NCI-H69 (cell line): ENCODE measurements around the gene PFAS.
A peak's percentile ranks its signal among the peaks of the same experiment; 100 is the strongest.
"Not testable (repeated sequence)": the region's sequence is repeated elsewhere in the genome, so short reads cannot be mapped to it uniquely, and the experiment has no call there.

Experiments
- DNase-seq: peaks from one replicate; lab custom pipeline; 2025; lab: John Stamatoyannopoulos, UW

PFAS gene

DNA sequence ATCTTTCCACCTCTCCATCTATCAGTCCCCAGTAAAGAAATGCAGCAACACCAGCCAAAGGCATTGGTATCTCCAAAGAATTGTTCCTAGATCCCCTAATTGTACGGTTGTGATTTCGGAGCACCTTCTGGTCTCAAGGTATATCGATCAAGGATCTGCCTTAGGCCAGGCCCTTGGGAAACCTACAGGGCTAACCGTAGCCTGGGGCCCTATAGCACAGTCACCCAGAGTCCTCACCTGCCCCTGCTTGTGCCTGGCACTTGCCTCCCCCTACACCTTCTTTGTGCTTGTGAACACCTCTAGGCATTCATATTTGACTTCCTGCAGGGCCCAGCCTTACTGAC lies 21.9 kb upstream of the PFAS start:
- peak; percentile 45 for DNase-seq

DNA sequence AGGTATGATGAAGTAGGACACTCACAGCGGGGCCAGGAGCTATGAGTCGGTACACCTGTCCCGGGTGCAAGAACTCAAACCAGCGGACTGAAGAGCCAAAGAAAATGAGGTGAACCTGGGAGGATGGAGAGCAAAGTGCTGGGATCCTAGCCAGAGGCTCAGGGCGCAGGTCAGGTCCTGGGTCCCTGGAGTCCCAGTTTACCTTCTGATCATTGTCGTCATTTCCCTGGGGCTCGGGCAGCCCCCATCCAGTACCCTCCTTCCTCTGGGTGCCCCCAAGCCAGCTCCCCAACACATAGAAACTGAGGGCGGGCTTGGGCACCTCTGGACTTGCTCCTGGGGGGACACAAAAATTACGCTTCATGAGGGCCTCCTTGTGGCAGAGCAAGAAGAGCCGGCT lies 17.4 kb upstream of the PFAS start:
- DNase-seq: no peak

DNA sequence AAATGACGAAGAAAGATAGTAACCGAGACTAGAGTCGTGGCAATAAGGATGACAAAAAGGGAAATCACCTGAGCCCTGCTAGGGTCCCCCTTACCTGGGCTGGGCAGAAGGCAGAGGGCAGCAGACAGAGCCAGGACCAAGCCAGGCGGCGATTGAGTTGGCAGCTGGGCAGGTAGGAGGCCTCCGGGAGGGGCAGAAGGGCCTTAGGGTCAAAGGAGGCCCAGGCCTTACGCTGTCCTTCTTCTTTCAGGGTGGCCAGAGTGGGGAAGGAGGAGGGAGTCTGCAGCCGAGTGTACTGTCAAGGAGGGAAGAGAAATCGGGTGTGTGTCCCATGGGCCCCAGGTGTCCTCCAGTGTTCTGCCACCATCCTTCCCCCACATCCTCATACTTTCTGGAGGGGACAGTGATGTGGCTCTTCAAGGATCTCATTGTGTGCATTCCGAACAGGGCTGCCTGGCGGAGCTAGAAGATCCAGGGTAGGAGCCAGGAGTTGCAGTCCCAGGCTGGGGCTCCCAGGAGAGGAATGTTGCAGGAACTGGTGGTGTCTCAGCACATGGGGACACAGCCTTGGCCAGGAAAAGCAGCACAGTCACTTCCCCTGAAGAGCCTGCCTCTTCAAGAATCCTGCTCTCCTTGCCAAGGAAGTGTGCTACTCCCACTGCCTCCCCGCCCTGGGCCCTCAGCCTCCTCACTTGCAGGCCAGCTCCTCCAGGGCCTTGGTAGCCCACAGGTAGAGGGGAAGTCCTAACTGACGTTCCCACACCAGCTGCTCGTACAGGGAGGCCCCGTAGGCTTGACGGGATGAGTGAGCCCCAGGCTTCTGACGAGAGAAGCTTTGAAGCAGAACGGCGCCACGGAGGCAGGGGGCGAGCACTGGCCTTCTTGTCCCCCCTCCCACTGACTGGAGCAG lies 14.5 kb upstream of the PFAS start:
- no peak for DNase-seq

DNA sequence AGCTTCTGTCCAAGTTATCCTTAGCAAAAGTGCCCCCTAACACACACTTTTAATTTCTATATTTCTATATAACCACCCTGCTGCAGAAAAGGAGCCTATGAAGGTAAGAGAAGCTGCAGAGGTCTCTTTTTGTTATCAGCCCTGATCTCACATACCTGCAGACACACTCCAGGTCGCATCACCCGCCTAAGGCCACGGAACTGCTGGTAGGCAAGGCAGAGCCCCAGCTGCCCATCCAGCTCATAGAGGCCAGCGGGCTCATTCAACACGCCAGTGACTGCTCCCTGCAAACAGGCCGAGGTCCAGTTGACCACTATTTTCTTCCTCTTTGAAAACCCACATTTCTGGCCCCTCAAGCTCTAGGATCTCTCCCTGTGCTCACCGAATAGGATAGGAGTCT lies 13.4 kb upstream of the PFAS start:
- DNase-seq: no peak

DNA sequence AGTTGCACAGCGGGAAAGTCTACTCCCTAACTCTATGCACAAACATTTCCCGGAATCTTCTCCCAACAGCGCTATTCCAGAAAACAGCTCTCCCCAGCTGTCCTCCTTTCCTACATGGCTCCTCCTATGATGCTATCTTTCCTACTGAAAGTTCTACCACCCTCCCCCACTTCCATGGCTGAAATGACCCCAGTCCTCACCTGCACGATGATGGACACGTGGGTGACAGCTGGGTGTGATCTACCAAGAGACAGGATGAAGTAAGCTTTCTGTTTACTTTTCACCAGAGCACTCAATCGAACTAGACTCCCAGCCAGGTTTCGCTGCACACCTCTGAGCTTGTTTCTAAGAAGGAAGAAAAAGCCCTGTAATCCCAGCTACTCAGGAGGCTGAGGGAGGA lies 11.9 kb upstream of the PFAS start:
- peak; percentile 47 for DNase-seq

DNA sequence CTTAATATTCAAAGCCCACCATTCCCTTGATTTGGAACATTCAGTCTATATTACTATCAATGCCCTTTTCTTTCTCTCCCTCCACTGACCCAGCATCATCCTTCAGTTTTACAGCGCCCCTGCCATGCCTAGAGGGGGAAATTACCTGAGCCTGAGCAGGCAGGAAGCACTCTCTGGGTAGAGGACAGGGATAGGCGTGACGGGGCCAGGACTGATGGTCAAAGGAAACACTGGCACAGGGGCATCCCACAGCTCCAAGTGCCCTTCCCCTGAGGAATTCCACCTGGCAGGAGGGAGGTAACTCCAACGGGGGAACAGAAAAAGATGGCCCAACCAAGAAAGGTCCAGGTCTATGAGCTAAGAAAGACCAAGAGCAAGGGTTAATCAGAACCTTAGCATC lies 11.2 kb upstream of the PFAS start:
- no peak for DNase-seq

DNA sequence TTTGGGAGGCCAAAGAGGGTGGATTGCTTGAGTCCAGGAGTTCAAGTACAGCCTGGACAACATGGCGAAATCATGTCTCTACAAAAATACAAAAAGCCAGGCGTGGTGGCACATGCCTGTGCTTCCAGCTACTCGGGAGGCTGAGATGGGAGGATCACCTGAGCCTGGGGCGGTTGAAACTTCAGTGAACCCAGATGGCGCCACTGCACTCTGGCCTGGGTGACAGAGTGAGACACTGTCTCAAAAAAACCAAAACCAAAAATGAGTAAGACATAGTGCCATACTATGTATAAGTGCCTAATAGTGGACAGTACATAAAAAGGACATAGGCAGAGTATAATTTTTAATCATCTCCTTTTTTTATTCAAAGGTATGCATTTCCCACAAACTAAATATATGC lies 5.3 kb upstream of the PFAS start:
- DNase-seq: no peak

DNA sequence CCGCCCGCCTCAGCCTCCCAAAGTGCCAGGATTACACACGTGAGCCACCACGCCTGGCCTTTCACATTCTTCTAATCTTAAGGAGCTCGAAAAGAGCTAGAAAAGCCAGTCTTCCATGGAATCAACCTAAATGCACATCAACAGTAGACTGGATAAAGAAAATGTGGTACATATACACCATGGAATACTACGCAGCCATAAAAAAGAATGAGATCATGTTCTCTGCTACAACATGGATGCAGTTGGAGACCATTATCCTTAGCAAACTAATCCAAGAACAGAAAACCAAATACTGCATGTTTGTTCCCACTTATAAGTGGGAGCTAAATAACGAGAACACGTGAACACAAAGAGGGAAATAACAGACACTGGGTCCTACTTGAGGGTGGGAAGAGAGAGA lies 4.3 kb upstream of the PFAS start:
- DNase-seq: no peak

DNA sequence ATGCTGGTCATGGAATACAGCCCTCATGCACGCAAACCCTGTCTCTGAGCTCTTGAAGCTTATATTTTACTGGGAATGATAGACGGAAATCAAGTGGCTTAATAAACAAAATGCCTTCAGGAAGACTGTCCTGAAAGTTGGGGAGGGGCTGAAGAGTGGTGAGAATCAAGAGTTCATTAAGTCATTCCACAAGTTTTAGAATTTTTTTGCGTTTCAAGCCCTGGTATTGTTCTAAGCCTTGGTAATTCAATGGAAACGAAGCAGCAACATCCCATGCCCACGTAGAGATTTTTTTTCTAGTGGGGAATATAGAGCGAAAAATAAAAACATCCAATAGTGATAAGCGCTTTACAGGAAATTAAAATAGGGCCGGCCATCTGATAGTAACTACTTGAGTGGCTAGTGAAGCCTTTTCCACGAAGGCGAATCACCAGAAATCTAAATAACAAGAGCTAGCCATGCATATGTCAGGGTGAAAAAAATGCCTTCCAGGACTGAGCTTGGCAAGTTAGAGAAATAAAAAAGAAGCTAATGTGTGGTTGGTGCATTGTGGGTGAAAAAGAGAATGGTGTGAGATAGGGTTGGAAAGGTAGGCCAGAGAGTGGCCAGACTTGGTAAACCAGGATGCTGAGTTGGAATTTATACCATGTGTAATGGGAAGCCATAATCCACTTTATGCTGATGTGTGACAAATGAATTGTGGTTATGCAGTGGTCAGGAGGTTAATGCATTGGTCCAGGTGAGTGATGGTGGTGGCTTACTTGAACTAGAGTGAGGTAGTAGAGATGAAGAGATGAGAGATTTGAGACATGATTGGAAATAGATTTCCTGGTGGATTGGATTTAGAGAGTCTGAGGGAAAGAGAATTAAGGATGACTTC lies 772 bp downstream of the PFAS start:
- no peak for DNase-seq

DNA sequence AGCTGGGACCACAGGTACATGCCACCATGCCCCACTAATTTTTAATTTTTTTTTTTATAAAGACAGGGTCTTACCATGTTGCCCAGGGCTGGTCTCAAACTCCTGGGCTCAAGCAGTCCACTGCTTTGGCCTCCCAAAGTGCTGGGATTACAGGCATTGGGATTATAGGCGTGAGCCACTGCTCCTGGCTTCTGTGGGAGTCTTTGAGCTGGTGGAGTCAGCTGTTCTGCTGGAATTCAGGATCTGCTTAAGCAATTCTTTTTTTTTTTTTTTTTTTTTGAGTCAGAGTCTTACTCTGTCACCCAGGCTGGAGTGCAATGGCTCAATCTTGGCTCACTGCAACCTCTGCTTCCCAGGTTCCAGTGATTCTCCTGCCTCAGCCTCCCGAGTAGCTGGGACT lies 2.3 kb downstream of the PFAS start:
- not testable (repeated sequence) for DNase-seq

DNA sequence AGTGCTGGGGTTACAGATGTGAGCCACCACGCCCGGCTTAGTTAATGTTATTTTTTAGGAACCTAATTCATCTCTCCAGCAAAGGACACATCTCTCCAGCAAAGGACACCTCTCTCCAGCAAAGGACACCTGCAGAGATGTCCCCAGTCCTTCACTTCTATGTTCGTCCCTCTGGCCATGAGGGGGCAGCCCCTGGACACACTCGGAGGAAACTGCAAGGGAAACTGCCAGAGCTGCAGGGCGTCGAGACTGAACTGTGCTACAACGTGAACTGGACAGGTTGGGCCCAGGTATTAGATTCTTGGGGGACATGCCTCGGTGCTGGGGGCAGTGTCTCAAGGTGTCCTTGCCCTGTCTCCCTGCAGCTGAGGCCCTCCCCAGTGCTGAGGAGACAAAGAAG lies 4.7 kb downstream of the PFAS start:
- no peak for DNase-seq

DNA sequence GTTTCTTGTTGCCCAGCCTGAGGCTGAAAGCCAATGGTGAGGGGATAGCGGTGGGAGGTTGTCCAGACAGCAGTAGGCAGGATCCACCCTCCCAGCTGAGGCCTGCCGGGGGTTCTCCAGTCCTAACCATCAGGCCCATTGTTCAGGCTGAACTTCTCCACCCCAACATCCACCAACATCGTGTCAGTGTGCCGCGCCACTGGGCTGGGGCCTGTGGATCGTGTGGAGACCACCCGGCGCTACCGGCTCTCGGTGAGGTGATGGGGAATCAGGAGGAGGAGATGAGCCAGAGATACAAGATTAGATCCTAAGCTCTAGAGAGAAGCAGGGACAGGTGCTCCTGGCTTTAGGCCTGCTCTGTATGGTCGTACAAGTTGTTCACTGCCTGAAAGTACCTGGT lies 5.8 kb downstream of the PFAS start:
- no peak for DNase-seq

DNA sequence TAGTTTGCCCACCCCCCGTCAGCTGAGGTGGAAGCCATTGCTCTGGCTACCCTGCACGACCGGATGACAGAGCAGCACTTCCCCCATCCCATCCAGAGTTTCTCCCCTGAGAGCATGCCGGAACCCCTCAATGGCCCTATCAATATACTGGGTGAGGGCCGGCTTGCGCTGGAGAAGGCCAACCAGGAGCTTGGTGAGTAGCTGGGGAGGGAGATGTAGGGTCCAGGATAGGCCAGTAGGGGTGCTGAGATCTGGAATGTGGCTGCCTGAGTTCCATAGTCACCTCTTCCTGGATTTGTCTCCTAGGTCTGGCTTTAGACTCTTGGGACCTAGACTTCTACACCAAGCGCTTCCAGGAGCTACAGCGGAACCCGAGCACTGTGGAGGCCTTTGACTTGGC lies 6.4 kb downstream of the PFAS start:
- DNase-seq: no peak

DNA sequence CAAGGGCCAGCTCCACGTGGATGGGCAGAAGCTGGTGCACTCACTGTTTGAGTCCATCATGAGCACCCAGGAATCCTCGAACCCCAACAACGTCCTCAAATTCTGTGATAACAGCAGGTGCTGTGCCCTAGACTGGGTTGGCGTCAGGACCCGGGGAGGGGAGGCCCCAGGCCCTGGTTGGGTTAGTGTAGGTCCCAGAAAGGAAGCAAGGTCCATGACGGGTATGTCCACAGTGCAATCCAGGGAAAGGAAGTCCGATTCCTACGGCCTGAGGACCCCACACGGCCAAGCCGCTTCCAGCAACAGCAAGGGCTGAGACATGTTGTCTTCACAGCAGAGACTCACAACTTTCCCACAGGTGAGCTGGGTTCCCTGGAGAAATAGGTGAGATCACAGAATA lies 7.2 kb downstream of the PFAS start:
- DNase-seq: no peak

DNA sequence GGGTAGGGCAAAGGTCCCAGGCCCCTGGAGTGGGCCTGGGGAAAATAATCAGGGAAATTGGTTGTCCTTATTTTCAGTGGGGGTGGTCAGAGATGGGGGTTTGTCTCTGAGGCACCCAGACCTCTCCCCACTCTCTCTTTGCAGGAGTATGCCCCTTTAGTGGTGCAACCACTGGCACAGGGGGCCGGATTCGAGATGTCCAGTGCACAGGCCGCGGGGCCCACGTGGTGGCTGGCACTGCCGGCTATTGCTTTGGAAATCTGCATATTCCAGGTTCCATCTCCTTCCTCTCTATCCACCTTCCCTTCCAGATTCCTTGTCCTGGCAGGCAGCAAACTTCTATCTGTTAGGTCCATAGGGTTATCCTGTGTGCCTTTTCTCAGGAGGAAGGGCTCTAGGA lies 7.6 kb downstream of the PFAS start:
- no peak for DNase-seq

DNA sequence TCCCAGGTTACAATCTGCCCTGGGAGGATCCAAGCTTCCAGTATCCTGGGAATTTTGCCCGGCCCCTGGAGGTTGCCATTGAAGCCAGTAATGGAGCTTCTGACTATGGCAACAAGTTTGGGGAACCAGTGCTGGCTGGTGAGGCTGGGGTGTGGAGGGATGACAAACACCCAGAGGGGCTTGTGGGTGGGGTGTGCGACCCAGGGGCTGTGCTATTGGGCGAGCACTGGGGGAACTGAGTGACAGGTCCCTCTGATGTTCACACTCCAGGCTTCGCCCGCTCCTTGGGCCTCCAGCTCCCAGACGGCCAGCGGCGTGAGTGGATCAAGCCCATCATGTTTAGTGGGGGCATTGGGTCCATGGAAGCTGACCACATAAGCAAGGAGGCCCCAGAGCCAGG lies 8.7 kb downstream of the PFAS start:
- no peak for DNase-seq

DNA sequence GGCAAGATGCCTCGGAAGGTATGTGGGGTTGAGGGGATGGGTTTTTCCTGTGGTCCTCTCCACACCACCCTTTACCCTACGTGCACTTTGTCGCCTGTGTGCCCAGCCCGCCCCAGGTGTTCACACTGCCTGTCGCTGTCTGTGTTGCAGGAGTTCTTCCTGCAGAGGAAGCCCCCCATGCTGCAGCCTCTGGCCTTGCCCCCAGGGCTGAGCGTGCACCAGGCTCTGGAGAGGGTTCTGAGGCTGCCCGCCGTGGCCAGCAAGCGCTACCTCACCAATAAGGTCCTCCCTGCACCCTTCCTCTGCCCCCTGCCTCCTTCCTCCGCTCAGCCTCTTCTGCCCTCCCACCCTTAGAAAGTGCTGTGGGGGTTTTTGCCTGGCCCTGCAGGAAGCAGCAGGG lies 15.2 kb downstream of the PFAS start:
- DNase-seq: no peak

DNA sequence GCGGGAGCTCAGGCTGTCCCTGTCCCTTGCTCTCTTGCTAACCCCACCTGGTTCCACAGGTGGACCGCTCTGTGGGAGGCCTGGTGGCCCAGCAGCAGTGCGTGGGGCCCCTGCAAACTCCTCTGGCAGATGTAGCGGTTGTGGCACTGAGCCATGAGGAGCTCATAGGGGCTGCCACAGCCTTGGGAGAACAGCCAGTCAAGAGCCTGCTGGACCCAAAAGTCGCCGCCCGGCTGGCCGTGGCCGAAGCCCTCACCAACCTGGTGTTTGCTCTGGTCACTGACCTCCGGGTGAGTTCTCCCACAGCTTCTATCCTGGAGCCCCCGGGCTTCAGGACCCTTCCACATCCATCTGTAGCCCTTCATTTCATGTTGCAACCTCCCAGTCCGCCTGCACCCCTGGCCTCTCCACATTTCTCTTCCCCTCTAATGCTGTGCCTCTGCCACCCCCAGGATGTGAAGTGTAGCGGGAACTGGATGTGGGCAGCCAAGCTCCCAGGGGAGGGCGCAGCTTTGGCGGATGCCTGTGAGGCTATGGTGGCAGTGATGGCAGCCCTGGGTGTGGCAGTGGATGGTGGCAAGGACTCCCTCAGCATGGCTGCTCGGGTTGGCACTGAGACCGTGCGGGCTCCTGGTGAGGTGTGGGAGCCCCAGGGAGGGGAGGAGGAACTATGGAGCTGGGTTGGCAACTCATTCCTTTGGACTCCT lies 15.9 kb downstream of the PFAS start:
- DNase-seq: no peak

DNA sequence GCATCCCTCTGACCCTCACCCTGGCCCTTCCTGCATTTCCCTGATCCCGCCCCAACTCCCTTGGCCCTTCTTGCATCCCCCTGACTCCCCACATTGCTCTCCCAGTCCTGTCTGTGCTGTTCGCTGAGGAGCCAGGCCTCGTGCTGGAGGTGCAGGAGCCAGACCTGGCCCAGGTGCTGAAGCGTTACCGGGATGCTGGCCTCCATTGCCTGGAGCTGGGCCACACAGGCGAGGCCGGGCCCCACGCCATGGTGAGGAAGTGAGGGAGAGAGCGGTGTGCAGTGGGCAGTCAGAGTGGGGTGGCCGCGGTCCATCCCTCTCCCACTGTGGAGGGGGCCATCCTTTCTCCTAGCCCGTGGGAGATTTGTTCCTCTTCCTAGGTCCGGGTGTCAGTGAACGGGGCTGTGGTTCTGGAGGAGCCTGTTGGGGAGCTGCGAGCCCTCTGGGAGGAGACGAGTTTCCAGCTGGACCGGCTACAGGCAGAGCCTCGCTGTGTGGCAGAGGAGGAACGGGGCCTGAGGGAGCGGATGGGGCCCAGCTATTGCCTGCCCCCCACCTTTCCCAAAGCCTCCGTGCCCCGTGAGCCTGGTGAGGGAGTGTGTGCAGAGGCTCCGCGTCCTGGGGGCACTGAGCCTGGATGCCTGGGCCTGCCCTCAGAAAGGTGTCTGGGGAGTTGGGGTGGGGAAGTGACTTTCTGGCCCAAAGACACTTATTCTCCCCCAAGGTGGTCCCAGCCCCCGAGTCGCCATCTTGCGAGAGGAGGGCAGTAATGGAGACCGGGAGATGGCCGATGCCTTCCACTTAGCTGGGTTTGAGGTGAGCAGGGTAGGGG lies 17.8 kb downstream of the PFAS start:
- no peak for DNase-seq

DNA sequence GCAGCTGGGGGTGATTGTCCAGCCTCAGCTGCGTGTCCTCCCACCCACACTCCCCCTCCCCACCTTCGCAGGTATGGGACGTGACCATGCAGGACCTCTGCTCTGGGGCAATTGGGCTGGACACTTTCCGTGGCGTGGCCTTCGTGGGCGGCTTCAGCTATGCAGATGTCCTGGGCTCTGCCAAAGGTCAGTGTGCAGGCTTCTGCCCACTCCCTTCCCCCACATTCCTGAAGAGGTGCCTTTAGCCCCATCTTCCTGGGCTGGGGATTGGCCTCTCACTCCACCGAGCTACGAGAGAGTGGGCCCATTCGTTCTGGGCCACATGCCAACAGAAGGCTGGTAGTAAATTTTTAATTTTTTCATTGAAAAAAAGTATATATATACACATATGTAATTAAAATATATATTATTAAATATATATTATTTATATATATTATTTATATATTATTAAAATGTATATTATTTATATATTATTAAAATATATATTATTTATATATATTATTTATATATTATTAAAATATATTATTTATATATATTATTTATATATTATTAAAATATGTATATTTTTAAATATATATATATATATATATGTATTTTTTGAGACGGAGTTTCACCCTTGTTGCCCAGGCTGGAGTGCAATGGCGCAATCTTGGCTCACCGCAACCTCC lies 18.5 kb downstream of the PFAS start:
- no peak for DNase-seq
